Measurements from ENCODE around the gene CCDC7.

Gene CCDC7

GRCh38 chr10:32887481-32887880, 441.5 kb downstream of the CCDC7 start (continued):
- TF ChIP-seq, protein P1, sequence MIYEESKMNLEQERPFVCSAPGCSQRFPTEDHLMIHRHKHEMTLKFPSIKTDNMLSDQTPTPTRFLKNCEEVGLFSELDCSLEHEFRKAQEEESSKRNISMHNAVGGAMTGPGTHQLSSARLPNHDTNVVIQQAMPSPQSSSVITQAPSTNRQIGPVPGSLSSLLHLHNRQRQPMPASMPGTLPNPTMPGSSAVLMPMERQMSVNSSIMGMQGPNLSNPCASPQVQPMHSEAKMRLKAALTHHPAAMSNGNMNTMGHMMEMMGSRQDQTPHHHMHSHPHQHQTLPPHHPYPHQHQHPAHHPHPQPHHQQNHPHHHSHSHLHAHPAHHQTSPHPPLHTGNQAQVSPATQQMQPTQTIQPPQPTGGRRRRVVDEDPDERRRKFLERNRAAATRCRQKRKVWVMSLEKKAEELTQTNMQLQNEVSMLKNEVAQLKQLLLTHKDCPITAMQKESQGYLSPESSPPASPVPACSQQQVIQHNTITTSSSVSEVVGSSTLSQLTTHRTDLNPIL (CRISPR knock-in tag; IDR thresholded peaks at IDR 0.05; ENCODE audit: low read depth), result no peak
- TF ChIP-seq ZFP3 (CRISPR knock-in tag; IDR thresholded peaks at IDR 0.05) (no peak), PPARA (CRISPR knock-in tag; IDR thresholded peaks at IDR 0.05; ENCODE audit: borderline replicate concordance) (no peak), TOX (CRISPR knock-in tag; IDR thresholded peaks at IDR 0.05; ENCODE audit: borderline replicate concordance) (no peak)

- no peak for TF ChIP-seq PPARA (CRISPR knock-in tag; IDR thresholded peaks at IDR 0.05; ENCODE audit: borderline replicate concordance)
- TF ChIP-seq ARNTL (CRISPR knock-in tag; IDR thresholded peaks at IDR 0.05; ENCODE audit: borderline replicate concordance, low read depth), result no peak
- TF ChIP-seq TOX (CRISPR knock-in tag; IDR thresholded peaks at IDR 0.05; ENCODE audit: borderline replicate concordance), result no peak
- no peak for TF ChIP-seq OSR1 (CRISPR knock-in tag; IDR thresholded peaks at IDR 0.05)
- TF ChIP-seq ZC3H10 (CRISPR knock-in tag; IDR thresholded peaks at IDR 0.05), result no peak
- no peak for TF ChIP-seq RARB (CRISPR knock-in tag; IDR thresholded peaks at IDR 0.05)
- TF ChIP-seq ZNF8 (CRISPR knock-in tag; IDR thresholded peaks at IDR 0.05), result no peak
- TF ChIP-seq CSRNP3 (CRISPR knock-in tag; IDR thresholded peaks at IDR 0.05), result no peak
- no peak for TF ChIP-seq SNAI2 (CRISPR knock-in tag; IDR thresholded peaks at IDR 0.05)
- no peak for TF ChIP-seq POU6F1 (CRISPR knock-in tag; IDR thresholded peaks at IDR 0.05; ENCODE audit: borderline replicate concordance, low read depth)
- no peak for TF ChIP-seq ZNF70 (CRISPR knock-in tag; IDR thresholded peaks at IDR 0.05)
- no peak for TF ChIP-seq TCF4 (CRISPR knock-in tag; IDR thresholded peaks at IDR 0.05; ENCODE audit: borderline replicate concordance)
- no peak for ATAC-seq
These were observed 442.4 kb downstream of the CCDC7 start for GRCh38 chr10:32888161-32888927.

- TF ChIP-seq ESRRG (CRISPR knock-in tag; IDR thresholded peaks at IDR 0.05) (no peak), TSHZ2 (CRISPR knock-in tag; IDR thresholded peaks at IDR 0.05) (no peak), SNAI2 (CRISPR knock-in tag; IDR thresholded peaks at IDR 0.05) (no peak), PPARA (CRISPR knock-in tag; IDR thresholded peaks at IDR 0.05; ENCODE audit: borderline replicate concordance) (no peak), CSRNP3 (CRISPR knock-in tag; IDR thresholded peaks at IDR 0.05) (no peak), GLIS3 (CRISPR knock-in tag; IDR thresholded peaks at IDR 0.05) (no peak)
- ATAC-seq, result no peak
These were observed 443.8 kb downstream of the CCDC7 start for GRCh38 chr10:32889631-32890212.

- TF ChIP-seq ARNTL (CRISPR knock-in tag; IDR thresholded peaks at IDR 0.05; ENCODE audit: borderline replicate concordance, low read depth), result no peak
- no peak for TF ChIP-seq ZFP3 (CRISPR knock-in tag; IDR thresholded peaks at IDR 0.05)
- ATAC-seq, result peak; percentile 5
These were observed 444.5 kb downstream of the CCDC7 start for GRCh38 chr10:32890444-32890843.
